Duodenal mucosa (tissue), 2 donors: ENCODE results near the gene LRRFIP2.
"Not testable (repeated sequence)": the region's sequence is repeated elsewhere in the genome, so short reads cannot be mapped to it uniquely, and the experiment has no call there.

Source experiments
- H3K27ac ChIP-seq: one replicate; pipeline ENCODE4 v1.7.0; 2013; ENCODE audit warnings: low read depth, low read length
- H3K27me3 ChIP-seq, 2 donors: one replicate each; pipeline ENCODE4 v1.7.0; 2013; ENCODE audit warnings: low read length in 2 of 2, control low read depth in 1 of 2; ENCODE audit not compliant: insufficient read depth in 2 of 2, control insufficient read depth in 1 of 2
- H3K36me3 ChIP-seq, 2 donors: one replicate each; pipeline ENCODE4 v1.7.0; 2013; ENCODE audit warnings: low read length in 2 of 2, control low read depth in 1 of 2; ENCODE audit not compliant: insufficient read depth in 2 of 2, control insufficient read depth in 1 of 2
- H3K4me1 ChIP-seq, 2 donors: one replicate each; pipeline ENCODE4 v1.7.0; 2013; ENCODE audit warnings: low read length in 2 of 2, control low read depth in 1 of 2; ENCODE audit not compliant: insufficient read depth in 2 of 2, control insufficient read depth in 1 of 2
- H3K4me3 ChIP-seq, 2 donors: one replicate each; pipeline ENCODE4 v1.7.0; 2013; ENCODE audit warnings: low read length in 2 of 2, low read depth in 1 of 2
- H3K9ac ChIP-seq, 2 donors: one replicate each; pipeline ENCODE4 v1.7.0; 2013; ENCODE audit warnings: low read length in 2 of 2, low read depth in 1 of 2
- H3K9me3 ChIP-seq, 2 donors: one replicate each; pipeline ENCODE4 v1.7.0; 2013; ENCODE audit warnings: low read length in 2 of 2, control low read depth in 1 of 2; ENCODE audit not compliant: control insufficient read depth in 1 of 2

LRRFIP2 gene

GRCh38 chr3:37058117-37058516 is 116.3 kb downstream of the LRRFIP2 start:
- Histone ChIP-seq H3K4me3 (no peak overlapping the region), H3K9me3 (no peaks in the 10 kb centered on the region), H3K4me1 (no peaks in the 10 kb centered on the region), H3K9ac (no peak overlapping the region), H3K36me3 (peaks cover 31 to 77% of the 10 kb centered on the region in 2 donors), H3K27ac (no peak overlapping the region), H3K27me3 (no peaks in the 10 kb centered on the region)

DNA sequence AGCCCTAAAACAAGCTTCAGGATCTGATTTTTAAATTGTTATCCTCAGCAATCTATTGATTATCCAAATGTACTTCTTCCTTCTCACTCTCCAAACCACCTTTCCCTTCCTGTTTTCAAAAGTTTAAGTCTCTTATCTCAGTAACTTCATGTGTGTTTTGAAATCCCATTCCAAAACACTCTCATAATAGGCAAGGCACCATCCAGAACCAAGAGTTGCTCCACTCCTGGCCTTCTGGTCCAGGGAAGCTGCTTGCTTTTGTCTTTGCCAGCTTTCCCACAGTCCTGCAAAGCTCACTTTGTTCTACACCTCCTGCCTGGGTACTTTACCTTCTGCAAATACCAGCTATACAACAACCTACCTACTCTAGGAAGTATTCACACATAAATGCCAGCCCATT is 117.6 kb downstream of the LRRFIP2 start:
- no peak overlapping the region for H3K4me3 ChIP-seq
- peaks cover 37 to 67% of the 10 kb centered on the region in 2 donors for H3K36me3 ChIP-seq
- no peaks in the 10 kb centered on the region for H3K27me3 ChIP-seq
- no peak overlapping the region for H3K27ac ChIP-seq
- no peaks in the 10 kb centered on the region for H3K4me1 ChIP-seq
- H3K9ac ChIP-seq = no peak overlapping the region
- H3K9me3 ChIP-seq = no peaks in the 10 kb centered on the region

GRCh38 chr3:37055077-37055476 is 119.3 kb downstream of the LRRFIP2 start:
- not testable (repeated sequence) for H3K4me3 ChIP-seq, H3K27me3 ChIP-seq, H3K9me3 ChIP-seq, H3K4me1 ChIP-seq, H3K9ac ChIP-seq, H3K27ac ChIP-seq
- peaks cover 43 to 72% of the 10 kb centered on the region in 2 donors for H3K36me3 ChIP-seq

DNA sequence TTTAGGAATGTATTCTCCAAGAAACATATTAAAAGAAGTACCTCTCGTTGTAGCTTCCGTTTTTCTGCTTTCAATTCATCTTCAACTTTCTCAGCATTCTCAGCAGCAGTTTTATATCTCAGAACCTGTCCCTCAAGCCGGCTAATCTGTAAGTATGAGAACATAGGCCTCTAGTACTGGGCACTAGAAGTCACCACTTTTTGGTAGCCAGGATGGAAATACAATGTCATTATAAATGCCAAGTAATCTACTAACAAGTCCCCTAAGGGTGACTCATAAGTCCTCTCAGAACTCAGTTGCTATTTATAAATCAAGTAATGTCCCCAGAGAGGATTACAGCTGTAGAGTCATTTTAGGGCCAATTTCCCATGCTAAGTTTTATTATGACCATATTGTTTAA is 120.0 kb downstream of the LRRFIP2 start:
- H3K27ac ChIP-seq = no peak overlapping the region
- no peak overlapping the region for H3K4me3 ChIP-seq
- H3K4me1 ChIP-seq = no peaks in the 10 kb centered on the region
- no peaks in the 10 kb centered on the region for H3K9me3 ChIP-seq
- H3K9ac ChIP-seq = no peak overlapping the region
- H3K27me3 ChIP-seq = no peaks in the 10 kb centered on the region
- peaks cover 46 to 79% of the 10 kb centered on the region in 2 donors for H3K36me3 ChIP-seq

DNA sequence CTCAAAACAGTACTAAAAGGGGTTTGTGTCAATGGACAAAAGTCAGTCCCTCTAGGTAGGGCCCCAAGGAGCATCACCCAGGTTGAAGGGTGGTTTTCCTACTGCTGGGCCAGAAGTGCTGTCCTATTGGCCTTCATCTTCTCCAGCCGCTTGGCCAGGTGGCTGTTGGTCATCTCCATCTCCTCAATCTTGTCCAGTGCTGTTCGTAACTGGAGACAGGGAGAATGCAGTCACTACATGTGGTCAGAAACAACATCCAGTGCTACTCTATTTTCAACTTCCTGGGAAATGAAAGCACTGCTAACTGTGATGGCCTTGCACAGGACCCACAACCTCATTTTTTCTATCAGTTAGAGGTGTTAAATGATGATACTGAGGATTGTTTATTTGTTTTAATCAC is 120.6 kb downstream of the LRRFIP2 start:
- H3K4me3 ChIP-seq = no peak overlapping the region
- H3K27me3 ChIP-seq = no peaks in the 10 kb centered on the region
- H3K4me1 ChIP-seq = no peaks in the 10 kb centered on the region
- H3K9ac ChIP-seq = no peak overlapping the region
- no peaks in the 10 kb centered on the region for H3K9me3 ChIP-seq
- H3K36me3 ChIP-seq = peaks cover 50 to 83% of the 10 kb centered on the region in 2 donors
- H3K27ac ChIP-seq = no peak overlapping the region

DNA sequence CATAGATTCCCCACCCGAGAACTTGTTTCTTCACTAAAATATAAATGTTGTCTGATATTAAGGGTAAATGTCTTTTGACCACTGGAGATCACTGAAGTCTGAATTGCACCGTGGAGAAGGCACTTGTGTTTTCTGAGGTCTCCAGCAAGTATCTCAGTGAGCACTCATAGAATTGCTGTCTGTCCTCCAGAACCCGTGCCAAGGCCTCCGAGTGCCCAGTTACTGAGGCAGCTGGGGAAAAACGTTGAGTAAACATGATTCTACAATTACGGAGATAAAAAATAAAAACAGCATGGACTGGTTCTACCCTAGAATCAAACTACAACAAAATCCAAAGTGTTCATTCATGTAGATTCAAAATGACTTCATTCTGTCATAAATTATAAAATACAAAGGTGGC is 121.0 kb downstream of the LRRFIP2 start:
- H3K36me3 ChIP-seq = peaks cover 54 to 83% of the 10 kb centered on the region in 2 donors
- H3K4me1 ChIP-seq = no peaks in the 10 kb centered on the region
- H3K4me3 ChIP-seq = no peak overlapping the region
- H3K27me3 ChIP-seq = no peaks in the 10 kb centered on the region
- no peak overlapping the region for H3K27ac ChIP-seq
- H3K9me3 ChIP-seq = no peaks in the 10 kb centered on the region
- H3K9ac ChIP-seq = no peak overlapping the region

DNA sequence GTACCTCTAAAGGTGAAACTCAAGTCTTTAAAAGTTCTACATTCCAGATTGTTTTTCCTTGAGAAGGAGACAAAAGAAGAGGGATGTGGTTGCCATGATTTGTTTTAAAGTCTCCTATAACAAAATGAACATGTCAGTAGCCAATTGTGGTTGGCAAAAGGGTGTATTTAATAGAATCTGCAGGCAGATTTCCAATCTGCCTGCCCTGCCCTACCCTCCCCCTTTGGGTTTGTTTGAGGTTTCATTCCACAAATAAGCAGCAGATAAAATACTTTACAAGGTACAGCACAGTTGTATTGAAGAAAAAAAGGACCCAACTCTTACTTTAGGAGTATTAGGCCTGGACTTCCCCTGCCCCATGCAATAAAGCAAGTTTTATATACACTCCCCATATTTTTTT is 121.5 kb downstream of the LRRFIP2 start:
- no peaks in the 10 kb centered on the region for H3K27me3 ChIP-seq
- H3K27ac ChIP-seq = no peak overlapping the region
- no peak overlapping the region for H3K4me3 ChIP-seq
- H3K9ac ChIP-seq = no peak overlapping the region
- H3K4me1 ChIP-seq = no peaks in the 10 kb centered on the region
- H3K9me3 ChIP-seq = no peaks in the 10 kb centered on the region
- peaks cover 54 to 83% of the 10 kb centered on the region in 2 donors for H3K36me3 ChIP-seq

- Histone ChIP-seq H3K4me1 (no peaks in the 10 kb centered on the region), H3K9ac (no peak overlapping the region), H3K9me3 (no peaks in the 10 kb centered on the region), H3K27me3 (no peaks in the 10 kb centered on the region), H3K36me3 (peaks cover 47 to 71% of the 10 kb centered on the region in 2 donors), H3K4me3 (no peak overlapping the region), H3K27ac (no peak overlapping the region)
Measured at GRCh38 chr3:37050282-37050681, 124.1 kb downstream of the LRRFIP2 start.

DNA sequence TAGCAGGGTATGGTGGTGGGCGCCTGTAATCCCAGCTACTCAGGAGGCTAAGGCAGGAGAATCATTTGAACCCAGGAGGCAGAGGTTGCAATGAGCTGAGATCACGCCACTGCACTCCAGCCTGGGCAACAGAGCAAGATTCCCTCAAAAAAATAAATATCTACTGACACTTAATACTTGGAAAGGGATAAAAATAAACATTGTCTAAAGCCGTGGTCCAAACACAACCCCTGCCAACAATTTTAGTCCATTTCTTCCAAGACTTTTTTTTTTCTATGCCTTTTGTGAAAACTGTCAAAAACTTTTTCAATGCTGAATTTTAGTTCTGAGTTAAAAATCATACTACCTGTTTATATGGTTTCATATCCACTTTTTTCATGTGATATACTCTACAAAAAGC is 131.7 kb downstream of the LRRFIP2 start:
- peaks cover 24 to 50% of the 10 kb centered on the region in 2 donors for H3K36me3 ChIP-seq
- H3K9me3 ChIP-seq, H3K27me3 ChIP-seq, H3K4me1 ChIP-seq, H3K9ac ChIP-seq, H3K4me3 ChIP-seq, H3K27ac ChIP-seq: not testable (repeated sequence)

DNA sequence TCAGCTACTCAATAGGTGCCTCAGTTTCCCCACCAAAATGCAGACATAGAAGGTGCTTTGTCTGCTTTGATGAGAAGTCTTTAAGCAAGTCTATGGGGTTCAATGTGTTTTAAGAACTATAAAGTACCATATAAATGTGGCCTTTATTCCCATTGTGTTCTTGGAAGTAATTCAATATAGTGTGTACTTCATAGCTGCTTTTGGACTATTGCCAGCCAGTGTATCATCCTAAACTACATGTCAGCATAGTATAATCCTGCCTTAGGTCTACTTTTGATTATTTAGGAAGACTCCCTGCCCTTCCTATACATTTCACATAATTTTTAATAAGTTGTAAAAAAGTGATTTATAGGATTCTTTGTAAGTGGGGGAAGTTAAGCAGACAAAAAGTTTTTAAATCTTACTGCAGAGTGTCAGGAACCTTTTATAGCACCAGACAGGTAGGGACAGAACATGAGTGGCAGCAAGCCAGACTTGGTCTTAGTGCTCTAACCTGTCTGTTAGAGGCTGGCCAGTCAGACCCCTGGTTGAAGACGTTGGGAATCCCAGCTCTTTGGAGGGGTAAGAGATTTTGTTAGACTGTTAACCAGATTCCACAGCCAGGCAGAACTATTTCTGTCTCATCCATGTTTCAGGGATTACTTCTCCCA is 132.7 kb downstream of the LRRFIP2 start:
- Histone ChIP-seq H3K9me3 (peaks cover 0 to 3% of the 10 kb centered on the region in 2 donors), H3K4me1 (no peaks in the 10 kb centered on the region), H3K27ac (no peak overlapping the region), H3K4me3 (no peak overlapping the region), H3K27me3 (no peaks in the 10 kb centered on the region), H3K36me3 (peaks cover 16 to 44% of the 10 kb centered on the region in 2 donors), H3K9ac (no peak overlapping the region)

DNA sequence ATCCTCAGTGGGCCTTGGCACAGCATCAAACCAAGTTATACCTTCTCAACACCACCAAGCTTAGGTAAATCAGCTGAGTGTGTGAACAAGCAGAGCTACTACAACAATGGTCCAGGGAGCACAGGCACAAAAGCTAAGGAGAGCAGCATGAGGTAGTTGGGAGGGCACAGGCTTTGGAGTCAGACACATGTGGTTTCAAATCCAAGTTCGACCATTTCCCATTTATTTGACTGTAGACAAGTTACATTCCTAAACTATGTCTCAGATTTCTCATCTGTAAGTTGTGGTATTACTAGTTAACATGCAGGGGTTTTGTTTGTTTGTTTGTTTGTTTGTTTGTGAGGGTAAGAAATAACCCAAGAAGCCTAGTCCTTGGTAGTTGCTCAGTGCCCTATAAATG is 134.2 kb downstream of the LRRFIP2 start:
- no peak overlapping the region for H3K9ac ChIP-seq
- H3K4me1 ChIP-seq = no peaks in the 10 kb centered on the region
- no peak overlapping the region for H3K27ac ChIP-seq
- no peaks in the 10 kb centered on the region for H3K27me3 ChIP-seq
- H3K9me3 ChIP-seq = peaks cover 4 to 11% of the 10 kb centered on the region in 2 donors
- H3K36me3 ChIP-seq = peaks cover 19 to 53% of the 10 kb centered on the region in 2 donors
- H3K4me3 ChIP-seq = no peak overlapping the region
